Measurements from ENCODE around the gene POLE2. TPM values are rescaled to one million over a fixed set of nuclear protein-coding genes. Genes with fewer than 3 reads are reported as not detected.
A peak's percentile ranks its signal among the peaks of the same experiment; 100 is the strongest.

POLE2 gene
- total and polyA plus RNA-seq, 4 donors, result 2.2 to 15.6 (median 3.7) TPM

DNA sequence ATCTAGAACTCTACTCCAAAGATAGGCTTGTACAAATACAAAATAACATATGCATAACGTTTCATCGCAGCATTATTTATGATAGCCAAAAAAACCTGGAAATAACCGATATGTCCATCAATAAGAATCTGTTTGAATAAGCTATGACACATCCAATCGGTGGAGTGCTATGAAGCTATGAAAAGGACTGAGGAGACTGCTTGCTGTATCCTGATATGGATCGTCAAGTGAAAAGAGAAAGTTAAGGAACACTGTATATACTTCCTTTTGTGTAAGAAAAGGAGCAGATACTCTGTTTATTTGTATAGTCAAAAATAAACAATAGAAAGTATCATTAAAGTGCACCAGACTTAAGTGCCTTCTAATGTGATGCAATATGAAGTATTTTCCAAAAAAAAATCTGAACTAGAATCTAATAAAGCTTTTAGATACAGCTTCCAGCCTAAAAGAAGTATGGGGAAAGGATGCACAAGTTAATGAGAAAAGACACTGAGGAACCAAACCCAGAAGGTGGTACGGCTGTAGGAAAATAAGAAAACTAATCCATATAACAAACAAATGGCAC is 4.3 kb upstream of the POLE2 start:
- H3K4me1 ChIP-seq (ENCODE audit: control insufficient read depth in 5 of 5, insufficient read depth in 5 of 5, low read length in 5 of 5), result peaks cover 0 to 16% (median 3%) of the 10 kb centered on the region in 5 donors
- peak overlapping the region; percentile 69 to 96 for H3K9ac ChIP-seq (ENCODE audit: insufficient read depth in 1 of 2, low read length in 2 of 2)
- H3K36me3 ChIP-seq (ENCODE audit: control insufficient read depth in 4 of 4, insufficient read depth in 4 of 4, low read length in 4 of 4), result no peaks in the 10 kb centered on the region
- DNase-seq (no peak), ATAC-seq (ENCODE audit: insufficient read depth, low FRiP score) (no peak)
- no peak overlapping the region for H3K4me3 ChIP-seq
- WGBS, 2 donors, result 52 to 58% methylated on average over 6 of the region's 6 CpGs
- no peaks in the 10 kb centered on the region for H3K27me3 ChIP-seq (ENCODE audit: control insufficient read depth in 3 of 3, insufficient read depth in 3 of 3, low read length in 2 of 3)
- peak overlapping the region in 1 of 2 donors; percentile 92 for H3K27ac ChIP-seq (ENCODE audit: low read depth in 1 of 2, low read length in 1 of 2)
- TF ChIP-seq, protein P1, sequence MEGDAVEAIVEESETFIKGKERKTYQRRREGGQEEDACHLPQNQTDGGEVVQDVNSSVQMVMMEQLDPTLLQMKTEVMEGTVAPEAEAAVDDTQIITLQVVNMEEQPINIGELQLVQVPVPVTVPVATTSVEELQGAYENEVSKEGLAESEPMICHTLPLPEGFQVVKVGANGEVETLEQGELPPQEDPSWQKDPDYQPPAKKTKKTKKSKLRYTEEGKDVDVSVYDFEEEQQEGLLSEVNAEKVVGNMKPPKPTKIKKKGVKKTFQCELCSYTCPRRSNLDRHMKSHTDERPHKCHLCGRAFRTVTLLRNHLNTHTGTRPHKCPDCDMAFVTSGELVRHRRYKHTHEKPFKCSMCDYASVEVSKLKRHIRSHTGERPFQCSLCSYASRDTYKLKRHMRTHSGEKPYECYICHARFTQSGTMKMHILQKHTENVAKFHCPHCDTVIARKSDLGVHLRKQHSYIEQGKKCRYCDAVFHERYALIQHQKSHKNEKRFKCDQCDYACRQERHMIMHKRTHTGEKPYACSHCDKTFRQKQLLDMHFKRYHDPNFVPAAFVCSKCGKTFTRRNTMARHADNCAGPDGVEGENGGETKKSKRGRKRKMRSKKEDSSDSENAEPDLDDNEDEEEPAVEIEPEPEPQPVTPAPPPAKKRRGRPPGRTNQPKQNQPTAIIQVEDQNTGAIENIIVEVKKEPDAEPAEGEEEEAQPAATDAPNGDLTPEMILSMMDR (IDR thresholded peaks at IDR 0.05; ENCODE audit: control extremely low read depth, extremely low read depth), result no peak
- no peaks in the 10 kb centered on the region for H3K9me3 ChIP-seq (ENCODE audit: control insufficient read depth in 4 of 4, insufficient read depth in 3 of 4, low read length in 3 of 4)

- H3K4me1 ChIP-seq (ENCODE audit: control insufficient read depth in 5 of 5, insufficient read depth in 5 of 5, low read length in 5 of 5), result peaks cover 0 to 16% (median 3%) of the 10 kb centered on the region in 5 donors
- H3K9ac ChIP-seq (ENCODE audit: insufficient read depth in 1 of 2, low read length in 2 of 2), result no peak overlapping the region
- no peak overlapping the region for H3K4me3 ChIP-seq
- no peak overlapping the region for H3K27ac ChIP-seq (ENCODE audit: low read depth in 1 of 2, low read length in 1 of 2)
- H3K27me3 ChIP-seq (ENCODE audit: control insufficient read depth in 3 of 3, insufficient read depth in 3 of 3, low read length in 2 of 3), result no peaks in the 10 kb centered on the region
- DNase-seq, result no peak
- TF ChIP-seq, protein P1 (IDR thresholded peaks at IDR 0.05; ENCODE audit: control extremely low read depth, extremely low read depth), result no peak
- no peak for ATAC-seq (ENCODE audit: insufficient read depth, low FRiP score)
- H3K9me3 ChIP-seq (ENCODE audit: control insufficient read depth in 4 of 4, insufficient read depth in 3 of 4, low read length in 3 of 4), result no peaks in the 10 kb centered on the region
- no peaks in the 10 kb centered on the region for H3K36me3 ChIP-seq (ENCODE audit: control insufficient read depth in 4 of 4, insufficient read depth in 4 of 4, low read length in 4 of 4)
- WGBS, 2 donors, result 78 to 84% methylated on average over 4 of the region's 4 CpGs
Measured at GRCh38 chr14:49691031-49691430, 3.0 kb upstream of the POLE2 start.

- peaks cover 0 to 16% (median 3%) of the 10 kb centered on the region in 5 donors for H3K4me1 ChIP-seq (ENCODE audit: control insufficient read depth in 5 of 5, insufficient read depth in 5 of 5, low read length in 5 of 5)
- TF ChIP-seq, protein P1 (IDR thresholded peaks at IDR 0.05; ENCODE audit: control extremely low read depth, extremely low read depth), result no peak
- no peak overlapping the region for H3K4me3 ChIP-seq
- ATAC-seq (ENCODE audit: insufficient read depth, low FRiP score) (no peak), DNase-seq (no peak)
- H3K36me3 ChIP-seq (ENCODE audit: control insufficient read depth in 4 of 4, insufficient read depth in 4 of 4, low read length in 4 of 4), result no peaks in the 10 kb centered on the region
- H3K9me3 ChIP-seq (ENCODE audit: control insufficient read depth in 4 of 4, insufficient read depth in 3 of 4, low read length in 3 of 4), result no peaks in the 10 kb centered on the region
- no peaks in the 10 kb centered on the region for H3K27me3 ChIP-seq (ENCODE audit: control insufficient read depth in 3 of 3, insufficient read depth in 3 of 3, low read length in 2 of 3)
- WGBS, 2 donors, result 89% methylated on average over 8 of the region's 8 CpGs
- H3K27ac ChIP-seq (ENCODE audit: low read depth in 1 of 2, low read length in 1 of 2), result peak overlapping the region; percentile 84
- H3K9ac ChIP-seq (ENCODE audit: insufficient read depth in 1 of 2, low read length in 2 of 2), result peak overlapping the region in 1 of 2 donors; percentile 95
Measured at GRCh38 chr14:49688701-49689030, 652 bp upstream of the POLE2 start.

GRCh38 chr14:49686425-49686824 is 1.6 kb downstream of the POLE2 start:
- 94 to 95% methylated on average over 4 of the region's 4 CpGs for WGBS, 2 donors
- ATAC-seq (ENCODE audit: insufficient read depth, low FRiP score), result no peak
- TF ChIP-seq, protein P1 (IDR thresholded peaks at IDR 0.05; ENCODE audit: control extremely low read depth, extremely low read depth), result no peak

More at GRCh38 chr14:49686425-49686824, 1.6 kb downstream of the POLE2 start:
- no peak for DNase-seq
- Histone ChIP-seq H3K9ac (ENCODE audit: insufficient read depth in 1 of 2, low read length in 2 of 2) (no peak overlapping the region), H3K9me3 (ENCODE audit: control insufficient read depth in 4 of 4, insufficient read depth in 3 of 4, low read length in 3 of 4) (no peaks in the 10 kb centered on the region), H3K36me3 (ENCODE audit: control insufficient read depth in 4 of 4, insufficient read depth in 4 of 4, low read length in 4 of 4) (no peaks in the 10 kb centered on the region), H3K4me3 (no peak overlapping the region), H3K27me3 (ENCODE audit: control insufficient read depth in 3 of 3, insufficient read depth in 3 of 3, low read length in 2 of 3) (no peaks in the 10 kb centered on the region), H3K27ac (ENCODE audit: low read depth in 1 of 2, low read length in 1 of 2) (no peak overlapping the region), H3K4me1 (ENCODE audit: control insufficient read depth in 5 of 5, insufficient read depth in 5 of 5, low read length in 5 of 5) (peaks cover 0 to 6% (median 3%) of the 10 kb centered on the region in 5 donors)

All from lung (tissue), 12 donors.